ENCODE data around the gene GSG1.

Gene GSG1

DNA sequence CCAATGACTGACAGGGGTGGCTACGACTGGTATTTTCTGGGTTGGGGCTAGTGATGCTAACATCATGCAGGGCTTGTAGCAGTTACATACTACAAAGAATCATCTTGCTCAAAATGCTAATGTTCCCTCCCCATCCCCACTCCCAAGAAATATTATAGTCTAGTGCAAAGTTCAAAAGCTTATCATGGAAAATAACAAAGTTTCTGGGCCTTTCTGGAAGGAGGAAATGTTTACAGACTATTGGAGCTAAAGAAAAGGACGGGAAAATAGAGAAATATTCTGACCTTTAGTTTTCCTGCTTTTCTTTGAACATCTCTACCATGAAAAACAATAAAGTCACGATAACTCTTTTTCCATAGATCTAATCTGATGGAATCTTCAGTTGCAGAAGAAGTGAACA lies 23.2 kb downstream of the GSG1 start:
- ChIA-PET CTCF (no interaction called here), POLR2A (no interaction called here)
- TF ChIP-seq, protein P1, sequence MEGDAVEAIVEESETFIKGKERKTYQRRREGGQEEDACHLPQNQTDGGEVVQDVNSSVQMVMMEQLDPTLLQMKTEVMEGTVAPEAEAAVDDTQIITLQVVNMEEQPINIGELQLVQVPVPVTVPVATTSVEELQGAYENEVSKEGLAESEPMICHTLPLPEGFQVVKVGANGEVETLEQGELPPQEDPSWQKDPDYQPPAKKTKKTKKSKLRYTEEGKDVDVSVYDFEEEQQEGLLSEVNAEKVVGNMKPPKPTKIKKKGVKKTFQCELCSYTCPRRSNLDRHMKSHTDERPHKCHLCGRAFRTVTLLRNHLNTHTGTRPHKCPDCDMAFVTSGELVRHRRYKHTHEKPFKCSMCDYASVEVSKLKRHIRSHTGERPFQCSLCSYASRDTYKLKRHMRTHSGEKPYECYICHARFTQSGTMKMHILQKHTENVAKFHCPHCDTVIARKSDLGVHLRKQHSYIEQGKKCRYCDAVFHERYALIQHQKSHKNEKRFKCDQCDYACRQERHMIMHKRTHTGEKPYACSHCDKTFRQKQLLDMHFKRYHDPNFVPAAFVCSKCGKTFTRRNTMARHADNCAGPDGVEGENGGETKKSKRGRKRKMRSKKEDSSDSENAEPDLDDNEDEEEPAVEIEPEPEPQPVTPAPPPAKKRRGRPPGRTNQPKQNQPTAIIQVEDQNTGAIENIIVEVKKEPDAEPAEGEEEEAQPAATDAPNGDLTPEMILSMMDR (IDR thresholded peaks at IDR 0.05; ENCODE audit: control extremely low read depth, extremely low read depth, low read depth, missing control alignments): no peak

DNA sequence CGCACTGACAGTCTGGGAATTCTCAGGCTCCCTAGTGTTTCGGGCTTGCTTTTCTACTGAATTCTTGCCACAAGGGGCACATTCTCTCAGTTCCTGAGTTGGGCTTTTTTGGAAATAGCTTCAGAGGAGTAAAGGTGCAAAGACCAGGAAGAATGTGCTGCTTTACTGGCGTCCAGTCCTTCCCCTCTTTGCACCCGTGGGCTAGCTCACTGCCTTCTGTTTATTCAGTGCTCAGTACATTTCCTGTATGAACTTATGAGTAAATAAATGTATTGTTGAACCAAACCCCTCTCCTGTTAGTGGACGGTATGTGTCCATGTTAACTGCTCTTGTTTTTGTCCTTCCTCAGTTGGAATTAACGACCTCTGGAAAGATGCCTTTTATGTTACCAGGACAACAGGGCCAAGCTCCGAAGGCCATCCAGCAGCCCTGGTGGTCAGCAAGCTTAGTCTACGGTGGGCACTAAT lies 24.0 kb downstream of the GSG1 start:
- ChIA-PET POLR2A (no interaction called here), CTCF (interaction anchor here (1.4 kb wide), 1 partner anchor 133 kb away, joined by 5 read pairs; no protein-coding TSS in a partner anchor)
- DNase-seq (ENCODE audit: extremely low spot score): no peak
- TF ChIP-seq, protein P1 (IDR thresholded peaks at IDR 0.05; ENCODE audit: control extremely low read depth, extremely low read depth, low read depth, missing control alignments): no peak

More for the DNA sequence above, 23.2 kb downstream of the GSG1 start:
- no peak for DNase-seq (ENCODE audit: extremely low spot score)

DNA sequence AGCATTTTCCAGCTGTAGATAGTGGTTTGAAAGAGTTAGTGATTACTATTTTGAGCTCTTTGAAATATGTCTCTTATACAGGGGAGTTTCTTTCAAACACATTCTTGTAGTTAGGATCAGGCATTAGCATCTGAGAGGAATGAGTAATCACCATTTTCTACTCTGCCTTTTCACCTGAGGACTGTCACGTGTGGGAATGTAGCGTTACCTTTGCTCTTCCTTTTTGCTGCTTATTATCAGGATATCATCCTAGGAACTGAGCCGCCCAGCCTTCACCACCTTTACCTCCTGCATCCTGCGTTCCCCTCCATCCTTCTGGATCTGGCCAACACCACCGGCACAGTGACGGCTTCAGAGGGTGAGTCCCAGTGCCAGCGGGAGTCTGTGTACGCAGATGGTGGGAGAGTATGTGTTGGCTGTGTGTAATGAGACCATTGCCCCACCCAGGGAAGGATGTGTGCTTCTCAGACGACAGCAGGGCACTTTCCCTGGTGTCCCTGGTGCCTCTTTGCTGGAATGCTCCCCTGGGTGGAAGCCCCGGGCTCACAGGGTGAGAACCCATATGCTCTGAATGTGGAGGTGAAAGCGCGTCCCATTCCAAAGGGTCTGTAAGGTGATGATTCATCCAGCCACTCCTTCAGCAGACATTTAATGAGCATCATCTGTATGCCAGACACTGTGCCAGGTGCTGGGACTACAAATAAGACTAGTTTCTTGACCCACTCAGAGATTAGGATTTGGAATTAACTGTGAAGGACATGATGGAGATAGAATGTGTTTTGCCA lies 27.5 kb downstream of the GSG1 start:
- no peak for DNase-seq (ENCODE audit: extremely low spot score)
- ChIA-PET CTCF (interaction anchor here (0.6 to 0.7 kb wide), 2 partner anchors 24 to 334 kb away, joined by 3 to 4 read pairs; no protein-coding TSS in a partner anchor), POLR2A (no interaction called here)
- TF ChIP-seq, protein P1 (IDR thresholded peaks at IDR 0.05; ENCODE audit: control extremely low read depth, extremely low read depth, low read depth, missing control alignments): no peak

DNA sequence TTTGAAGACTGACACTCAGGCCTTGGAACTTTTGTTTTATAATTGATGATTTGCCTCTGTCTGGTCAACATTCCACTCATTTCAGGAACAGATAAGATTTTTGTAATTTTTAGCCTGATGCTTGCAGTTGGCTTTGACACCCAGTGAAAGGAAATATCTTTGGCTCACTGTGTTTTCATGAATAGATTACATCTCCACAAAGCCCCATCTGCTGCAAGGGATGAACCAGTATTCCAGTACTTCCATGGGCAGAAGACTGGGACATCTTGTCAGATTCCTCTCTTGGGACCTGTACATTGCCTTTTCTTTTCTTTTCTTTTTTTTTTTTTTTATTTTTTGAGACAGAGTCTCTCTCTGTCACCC lies 28.4 kb downstream of the GSG1 start:
- ChIA-PET CTCF (interaction anchor here (0.6 to 0.7 kb wide), 2 partner anchors 23 to 335 kb away, joined by 3 to 4 read pairs; no protein-coding TSS in a partner anchor), POLR2A (no interaction called here)
- TF ChIP-seq, protein P1 (IDR thresholded peaks at IDR 0.05; ENCODE audit: control extremely low read depth, extremely low read depth, low read depth, missing control alignments): no peak
- DNase-seq (ENCODE audit: extremely low spot score): no peak

DNA sequence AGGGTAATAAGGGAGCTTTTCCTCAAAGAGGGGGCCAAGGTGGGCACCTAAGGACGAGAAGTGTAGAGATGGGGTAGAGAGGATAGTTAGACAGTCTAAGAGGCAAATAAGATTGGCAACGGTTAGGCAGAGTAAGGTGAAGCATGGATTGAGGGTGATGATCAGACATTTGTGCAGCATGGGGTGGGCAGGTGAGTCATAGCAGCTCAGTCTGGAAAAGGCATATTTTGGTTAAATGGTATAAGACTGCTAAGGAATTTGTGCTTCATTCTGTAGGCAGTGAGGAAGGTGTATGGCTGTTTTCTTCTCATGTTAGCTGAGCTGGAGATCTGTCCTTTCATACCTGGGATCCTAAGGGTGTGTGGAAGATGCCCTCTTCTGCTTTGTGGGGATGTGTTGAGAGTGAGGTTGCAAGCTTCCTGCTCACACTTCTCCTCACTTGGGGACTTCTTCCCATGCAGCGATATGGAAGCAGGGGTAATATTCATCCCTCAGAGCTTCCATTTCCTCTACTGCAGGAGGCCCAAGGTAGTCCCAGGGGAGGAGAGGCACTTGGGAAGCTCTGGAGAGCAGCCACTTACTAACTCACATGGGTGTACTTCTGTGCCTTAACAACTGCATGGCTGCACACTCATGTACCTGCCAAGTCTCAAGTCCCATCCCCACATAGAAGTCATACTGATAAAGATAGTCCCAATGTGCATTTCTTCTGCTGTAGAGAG lies 28.9 kb downstream of the GSG1 start:
- ChIA-PET CTCF (interaction anchor here (0.8 to 1.5 kb wide), 3 partner anchors 18 to 159 kb away, joined by 3 to 4 read pairs (median 4); no protein-coding TSS in a partner anchor), POLR2A (no interaction called here)
- TF ChIP-seq, protein P1 (IDR thresholded peaks at IDR 0.05; ENCODE audit: control extremely low read depth, extremely low read depth, low read depth, missing control alignments): no peak
- no peak for DNase-seq (ENCODE audit: extremely low spot score)

DNA sequence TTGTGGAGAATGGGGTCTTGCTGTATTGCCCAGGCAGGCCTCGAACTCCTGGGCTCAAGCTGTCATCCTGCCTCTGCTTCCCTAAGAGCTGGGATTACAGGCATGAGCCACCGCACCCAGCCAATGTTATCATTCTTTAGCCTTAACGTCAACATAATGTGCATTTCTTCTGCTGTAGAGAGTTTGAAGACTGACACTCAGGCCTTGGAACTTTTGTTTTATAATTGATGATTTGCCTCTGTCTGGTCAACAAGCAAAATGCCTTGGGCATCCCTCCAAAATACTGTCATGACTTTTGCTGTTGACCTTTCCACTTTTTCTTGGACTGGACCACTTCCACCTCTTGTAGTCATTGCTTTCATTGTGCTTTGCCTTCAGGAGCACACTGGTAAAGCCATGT lies 30.3 kb downstream of the GSG1 start:
- POLR2A ChIA-PET: no interaction called here
- TF ChIP-seq, protein P1 (IDR thresholded peaks at IDR 0.05; ENCODE audit: control extremely low read depth, extremely low read depth, low read depth, missing control alignments): no peak
- DNase-seq (ENCODE audit: extremely low spot score): no peak
- CTCF ChIA-PET: interaction anchor here (0.8 to 1.5 kb wide), 3 partner anchors 9 to 157 kb away, joined by 3 to 4 read pairs (median 3); no protein-coding TSS in a partner anchor
